HEK293 (cell line): ENCODE data around the gene PAAF1.
A peak's percentile ranks its signal among the peaks of the same experiment; 100 is the strongest.

Experiments
- CTCF ChIA-PET: fragments of 350-600 bp; formaldehyde crosslinking; extraction: SDS; loops from one replicate; lab custom pipeline; 2021; ENCODE audit warnings: antibody characterized with exemption; lab: Yijun Ruan, JAX
- POLR2A ChIA-PET: fragments of 300-600 bp; formaldehyde crosslinking; extraction: SDS; loops from one replicate; lab custom pipeline; 2020; ENCODE audit warnings: antibody characterized with exemption, inconsistent platforms; lab: Yijun Ruan, JAX
- H3K27ac ChIP-seq: fragments of 200-500 bp; sonication (Bioruptor generic); 2 replicates; pipeline ENCODE4 v1.5.1; 2014; ENCODE audit warnings: low read depth, low read length, control low read depth, inconsistent platforms; ENCODE audit errors: extremely low read depth
- H3K36me3 ChIP-seq, 2 experiments: fragments of 200-500 bp in 1 of 2; sonication (Bioruptor generic) in 1 of 2; 1 replicate in 1 of 2; 2 replicates in 1 of 2; pipeline ENCODE4 v1.5.1; 2014 to 2017; ENCODE audit warnings: inconsistent platforms in 2 of 2, low read length in 2 of 2; ENCODE audit not compliant: control insufficient read depth in 2 of 2, insufficient read depth in 1 of 2
- H3K4me1 ChIP-seq: fragments of 200-500 bp; sonication (Bioruptor generic); 2 replicates; pipeline ENCODE4 v1.5.1; 2014; ENCODE audit warnings: mild to moderate bottlenecking, low read length, inconsistent platforms; ENCODE audit not compliant: control insufficient read depth, insufficient read depth
- H3K4me3 ChIP-seq: 2 replicates; pipeline ENCODE4 v1.5.1; 2011; ENCODE audit warnings: low read depth, mild to moderate bottlenecking, control low read depth, low read length, moderate library complexity
- H3K9me3 ChIP-seq: fragments of 200-500 bp; sonication (Bioruptor generic); 2 replicates; pipeline ENCODE4 v1.5.1; 2014; ENCODE audit warnings: low read depth, low read length, inconsistent platforms; ENCODE audit not compliant: control insufficient read depth, insufficient read depth
- KLF8 ChIP-seq: fragments of 450-650 bp; formaldehyde crosslinking; IDR thresholded peaks from 2 replicates; pipeline ENCODE4 v1.5.1; 2016; ENCODE audit warnings: missing biosample characterization, missing genetic modification characterization
- MEIS1 ChIP-seq: sonication (generic); formaldehyde crosslinking; IDR thresholded peaks from 2 replicates; pipeline ENCODE4 v1.8.1; 2022; ENCODE audit warnings: missing genetic modification reagents, mild to moderate bottlenecking, borderline replicate concordance
- PRDM4 ChIP-seq: fragments of 450-650 bp; formaldehyde crosslinking; IDR thresholded peaks from 2 replicates; pipeline ENCODE4 v1.5.1; 2017; ENCODE audit warnings: missing biosample characterization, missing genetic modification characterization
- SETDB1 ChIP-seq: IDR thresholded peaks from one replicate; pipeline ENCODE4 v1.6.1; 2017; ENCODE audit warnings: mild to moderate bottlenecking, low read length, moderate library complexity, mixed read lengths; ENCODE audit not compliant: insufficient read length
- YY2 ChIP-seq: fragments of 450-650 bp; formaldehyde crosslinking; IDR thresholded peaks from 2 replicates; pipeline ENCODE4 v1.5.1; 2016; ENCODE audit warnings: missing biosample characterization, missing genetic modification characterization
- ZBTB17 ChIP-seq: fragments of 450-650 bp; formaldehyde crosslinking; IDR thresholded peaks from 2 replicates; pipeline ENCODE4 v1.5.1; 2016; ENCODE audit warnings: missing biosample characterization, missing genetic modification characterization
- ZNF223 ChIP-seq: fragments of 450-650 bp; formaldehyde crosslinking; IDR thresholded peaks from 2 replicates; pipeline ENCODE4 v1.5.1; 2016; ENCODE audit warnings: missing biosample characterization, missing genetic modification characterization
- ZNF239 ChIP-seq: fragments of 450-650 bp; formaldehyde crosslinking; IDR thresholded peaks from 2 replicates; pipeline ENCODE4 v1.5.1; 2016; ENCODE audit warnings: missing biosample characterization, missing genetic modification characterization
- ZNF37A ChIP-seq: fragments of 450-650 bp; IDR thresholded peaks from 2 replicates; pipeline ENCODE4 v1.5.1; 2018; ENCODE audit warnings: missing biosample characterization, missing genetic modification characterization
- ZNF549 ChIP-seq: fragments of 450-650 bp; IDR thresholded peaks from 2 replicates; pipeline ENCODE4 v1.5.1; 2018; ENCODE audit warnings: missing biosample characterization, missing genetic modification characterization, mild to moderate bottlenecking, inconsistent platforms, moderate library complexity
- ZNF600 ChIP-seq: fragments of 450-650 bp; formaldehyde crosslinking; IDR thresholded peaks from 2 replicates; pipeline ENCODE4 v1.5.1; 2016; ENCODE audit warnings: missing biosample characterization, missing genetic modification characterization
- ZNF654 ChIP-seq: fragments of 450-650 bp; formaldehyde crosslinking; IDR thresholded peaks from 2 replicates; pipeline ENCODE4 v1.5.1; 2016; ENCODE audit warnings: low read depth, missing biosample characterization, missing genetic modification characterization
- ZNF664 ChIP-seq: fragments of 450-650 bp; formaldehyde crosslinking; IDR thresholded peaks from 2 replicates; pipeline ENCODE4 v1.5.1; 2016; ENCODE audit warnings: missing biosample characterization, missing genetic modification characterization
- ZSCAN16 ChIP-seq: fragments of 450-650 bp; formaldehyde crosslinking; IDR thresholded peaks from 2 replicates; pipeline ENCODE4 v1.5.1; 2016; ENCODE audit warnings: missing biosample characterization, missing genetic modification characterization
- ZSCAN23 ChIP-seq: fragments of 450-650 bp; formaldehyde crosslinking; IDR thresholded peaks from 2 replicates; pipeline ENCODE4 v1.5.1; 2016; ENCODE audit warnings: missing biosample characterization, missing genetic modification characterization
- TF ChIP-seq, protein P1 (sequence below): fragments of 450-650 bp; IDR thresholded peaks from 2 replicates; pipeline ENCODE4 v1.5.1; 2018; ENCODE audit warnings: missing biosample characterization, mild to moderate bottlenecking, missing genetic modification characterization
- TF ChIP-seq, protein P2 (sequence below): fragments of 450-650 bp; formaldehyde crosslinking; IDR thresholded peaks from 2 replicates; pipeline ENCODE4 v1.5.1; 2016; ENCODE audit warnings: missing biosample characterization, missing genetic modification characterization, low read depth

PAAF1 gene

DNA sequence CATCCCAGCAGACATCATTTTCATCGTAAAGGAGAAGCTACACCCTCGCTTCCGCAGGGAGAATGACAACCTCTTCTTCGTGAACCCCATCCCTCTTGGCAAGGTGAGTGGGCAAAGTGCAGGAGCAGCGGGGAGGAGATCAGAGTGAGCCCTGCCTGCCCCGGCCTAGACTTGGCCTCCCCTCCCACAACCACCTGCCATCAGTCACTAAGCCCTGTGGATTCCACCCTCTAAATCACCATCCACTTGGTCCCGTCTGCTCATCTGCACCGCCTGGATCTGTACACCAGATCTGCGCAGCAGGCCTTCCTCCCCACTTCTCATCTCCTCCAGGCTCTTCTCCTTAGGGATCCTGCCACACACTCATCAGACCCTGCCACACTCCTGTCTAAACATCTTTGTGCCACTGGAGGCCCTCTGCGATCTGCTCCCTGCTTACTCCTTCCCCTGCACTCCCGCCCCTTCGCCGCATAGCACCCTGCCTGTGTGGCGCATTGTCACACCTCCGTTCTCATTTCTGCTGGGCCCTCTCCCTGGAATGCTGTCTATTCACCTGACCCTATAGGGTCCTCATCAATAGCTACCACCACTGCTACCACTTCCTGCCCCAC, 91.7 kb downstream of the PAAF1 start:
- Histone ChIP-seq H3K27ac (no peak overlapping the region), H3K4me3 (no peak overlapping the region), H3K36me3 (no peaks in the 10 kb centered on the region), H3K4me1 (no peaks in the 10 kb centered on the region), H3K9me3 (no peaks in the 10 kb centered on the region)
- CTCF ChIA-PET, result no interaction called here
- TF ChIP-seq YY2, result no peak
- peak; percentile 85 for TF ChIP-seq ZNF600 (tag by site-specific recombination)
- no peak for TF ChIP-seq ZNF239 (tag by site-specific recombination)
- TF ChIP-seq PRDM4, result no peak
- TF ChIP-seq KLF8 (tag by site-specific recombination), result no peak
- TF ChIP-seq ZNF223 (tag by site-specific recombination), result no peak
- TF ChIP-seq ZNF654, result no peak
- peak; percentile 44; the same call in 1 of the 2 replicates for TF ChIP-seq ZBTB17 (tag by site-specific recombination)
- POLR2A ChIA-PET, result no interaction called here

DNA sequence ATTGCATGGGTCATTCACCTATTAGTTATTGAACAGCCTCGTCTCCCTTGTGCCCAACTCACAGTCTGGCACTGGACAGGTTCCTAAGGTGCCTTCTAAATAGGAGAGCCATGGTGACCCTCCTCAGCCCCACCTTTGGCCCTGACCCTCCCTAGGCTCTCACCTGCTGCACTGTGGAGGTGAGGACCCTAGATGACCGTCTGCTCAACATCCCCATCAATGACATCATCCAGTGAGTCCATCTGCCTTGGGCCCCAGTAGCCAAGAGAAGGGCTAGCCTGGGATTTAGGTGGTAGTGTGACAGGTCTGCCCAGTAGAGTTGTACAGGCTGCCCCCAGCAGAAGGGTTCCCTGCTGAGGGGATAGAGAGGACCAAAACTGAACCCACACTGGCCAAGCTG, 92.3 kb downstream of the PAAF1 start:
- H3K9me3 ChIP-seq, result no peaks in the 10 kb centered on the region
- H3K4me1 ChIP-seq, result no peaks in the 10 kb centered on the region
- TF ChIP-seq ZNF664 (tag by site-specific recombination), result no peak
- TF ChIP-seq ZSCAN23, result no peak
- TF ChIP-seq SETDB1, result no peak
- no peak for TF ChIP-seq ZNF549 (tag by site-specific recombination)
- TF ChIP-seq, protein P1, sequence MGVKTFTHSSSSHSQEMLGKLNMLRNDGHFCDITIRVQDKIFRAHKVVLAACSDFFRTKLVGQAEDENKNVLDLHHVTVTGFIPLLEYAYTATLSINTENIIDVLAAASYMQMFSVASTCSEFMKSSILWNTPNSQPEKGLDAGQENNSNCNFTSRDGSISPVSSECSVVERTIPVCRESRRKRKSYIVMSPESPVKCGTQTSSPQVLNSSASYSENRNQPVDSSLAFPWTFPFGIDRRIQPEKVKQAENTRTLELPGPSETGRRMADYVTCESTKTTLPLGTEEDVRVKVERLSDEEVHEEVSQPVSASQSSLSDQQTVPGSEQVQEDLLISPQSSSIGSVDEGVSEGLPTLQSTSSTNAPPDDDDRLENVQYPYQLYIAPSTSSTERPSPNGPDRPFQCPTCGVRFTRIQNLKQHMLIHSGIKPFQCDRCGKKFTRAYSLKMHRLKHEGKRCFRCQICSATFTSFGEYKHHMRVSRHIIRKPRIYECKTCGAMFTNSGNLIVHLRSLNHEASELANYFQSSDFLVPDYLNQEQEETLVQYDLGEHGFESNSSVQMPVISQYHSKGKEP (tag by site-specific recombination), result no peak
- TF ChIP-seq ZNF37A, result no peak
- TF ChIP-seq ZSCAN16 (tag by site-specific recombination), result no peak
- TF ChIP-seq, protein P2, sequence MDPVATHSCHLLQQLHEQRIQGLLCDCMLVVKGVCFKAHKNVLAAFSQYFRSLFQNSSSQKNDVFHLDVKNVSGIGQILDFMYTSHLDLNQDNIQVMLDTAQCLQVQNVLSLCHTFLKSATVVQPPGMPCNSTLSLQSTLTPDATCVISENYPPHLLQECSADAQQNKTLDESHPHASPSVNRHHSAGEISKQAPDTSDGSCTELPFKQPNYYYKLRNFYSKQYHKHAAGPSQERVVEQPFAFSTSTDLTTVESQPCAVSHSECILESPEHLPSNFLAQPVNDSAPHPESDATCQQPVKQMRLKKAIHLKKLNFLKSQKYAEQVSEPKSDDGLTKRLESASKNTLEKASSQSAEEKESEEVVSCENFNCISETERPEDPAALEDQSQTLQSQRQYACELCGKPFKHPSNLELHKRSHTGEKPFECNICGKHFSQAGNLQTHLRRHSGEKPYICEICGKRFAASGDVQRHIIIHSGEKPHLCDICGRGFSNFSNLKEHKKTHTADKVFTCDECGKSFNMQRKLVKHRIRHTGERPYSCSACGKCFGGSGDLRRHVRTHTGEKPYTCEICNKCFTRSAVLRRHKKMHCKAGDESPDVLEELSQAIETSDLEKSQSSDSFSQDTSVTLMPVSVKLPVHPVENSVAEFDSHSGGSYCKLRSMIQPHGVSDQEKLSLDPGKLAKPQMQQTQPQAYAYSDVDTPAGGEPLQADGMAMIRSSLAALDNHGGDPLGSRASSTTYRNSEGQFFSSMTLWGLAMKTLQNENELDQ, result no peak
- no peak for TF ChIP-seq MEIS1 (CRISPR knock-in tag)
- peaks cover 0 to 4% of the 10 kb centered on the region in 2 experiments; a peak in 1 of 3 replicates for H3K36me3 ChIP-seq
- ChIA-PET CTCF (no interaction called here), POLR2A (interaction anchor here (2.8 kb wide), 1 partner anchor 11 kb away, joined by 12 read pairs; no protein-coding TSS in a partner anchor)
- H3K27ac ChIP-seq, result no peak overlapping the region
- no peak overlapping the region for H3K4me3 ChIP-seq
